ENCODE data around the gene DYNC1LI2.

The DYNC1LI2 gene

DNA sequence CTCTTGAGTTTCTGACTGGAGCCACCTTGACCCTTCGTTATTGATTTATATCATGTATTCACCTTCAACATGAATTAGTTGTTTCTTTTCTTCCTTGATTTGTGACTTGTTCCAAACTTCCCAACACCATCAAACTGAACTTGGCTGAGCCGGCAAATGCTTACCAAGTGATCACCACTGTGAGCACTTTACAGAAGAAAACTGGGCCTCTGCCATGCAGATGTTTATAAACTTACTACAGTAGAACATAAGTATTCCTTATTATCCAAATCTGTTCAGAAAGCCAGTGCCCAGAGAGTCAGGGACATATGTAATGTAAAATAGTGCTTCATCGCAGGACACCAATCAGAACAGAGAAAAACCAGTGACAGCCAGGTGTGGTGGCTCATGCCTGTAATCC lies 74.8 kb downstream of the DYNC1LI2 start:
- Histone ChIP-seq H3K79me2 (ENCODE audit: low read length) (no peaks in the 10 kb centered on the region), H3K27me3 (ENCODE audit: low read depth, low read length) (no peaks in the 10 kb centered on the region), H3K4me1 (ENCODE audit: low read length) (no peaks in the 10 kb centered on the region), H3K9ac (ENCODE audit: low read length) (no peak overlapping the region), H3K9me3 (ENCODE audit: insufficient read depth, low read length) (no peaks in the 10 kb centered on the region), H3K4me3 (ENCODE audit: low read length) (no peak overlapping the region), H3K36me3 (replicated peaks; ENCODE audit: low read depth, low read length) (no peaks in the 10 kb centered on the region), H3K27ac (ENCODE audit: low read length) (no peak overlapping the region), H3K4me2 (ENCODE audit: low read length) (no peak overlapping the region), H4K20me1 (ENCODE audit: insufficient read depth, low read length) (no peaks in the 10 kb centered on the region), H2AFZ (ENCODE audit: low read depth, low read length) (no peak overlapping the region)
- TF ChIP-seq, protein P1, sequence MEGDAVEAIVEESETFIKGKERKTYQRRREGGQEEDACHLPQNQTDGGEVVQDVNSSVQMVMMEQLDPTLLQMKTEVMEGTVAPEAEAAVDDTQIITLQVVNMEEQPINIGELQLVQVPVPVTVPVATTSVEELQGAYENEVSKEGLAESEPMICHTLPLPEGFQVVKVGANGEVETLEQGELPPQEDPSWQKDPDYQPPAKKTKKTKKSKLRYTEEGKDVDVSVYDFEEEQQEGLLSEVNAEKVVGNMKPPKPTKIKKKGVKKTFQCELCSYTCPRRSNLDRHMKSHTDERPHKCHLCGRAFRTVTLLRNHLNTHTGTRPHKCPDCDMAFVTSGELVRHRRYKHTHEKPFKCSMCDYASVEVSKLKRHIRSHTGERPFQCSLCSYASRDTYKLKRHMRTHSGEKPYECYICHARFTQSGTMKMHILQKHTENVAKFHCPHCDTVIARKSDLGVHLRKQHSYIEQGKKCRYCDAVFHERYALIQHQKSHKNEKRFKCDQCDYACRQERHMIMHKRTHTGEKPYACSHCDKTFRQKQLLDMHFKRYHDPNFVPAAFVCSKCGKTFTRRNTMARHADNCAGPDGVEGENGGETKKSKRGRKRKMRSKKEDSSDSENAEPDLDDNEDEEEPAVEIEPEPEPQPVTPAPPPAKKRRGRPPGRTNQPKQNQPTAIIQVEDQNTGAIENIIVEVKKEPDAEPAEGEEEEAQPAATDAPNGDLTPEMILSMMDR (IDR thresholded peaks at IDR 0.05; ENCODE audit: low read depth, low read length), result no peak
- TF ChIP-seq EZH2phosphoT487 (IDR thresholded peaks at IDR 0.05; ENCODE audit: low read depth), result no peak

DNA sequence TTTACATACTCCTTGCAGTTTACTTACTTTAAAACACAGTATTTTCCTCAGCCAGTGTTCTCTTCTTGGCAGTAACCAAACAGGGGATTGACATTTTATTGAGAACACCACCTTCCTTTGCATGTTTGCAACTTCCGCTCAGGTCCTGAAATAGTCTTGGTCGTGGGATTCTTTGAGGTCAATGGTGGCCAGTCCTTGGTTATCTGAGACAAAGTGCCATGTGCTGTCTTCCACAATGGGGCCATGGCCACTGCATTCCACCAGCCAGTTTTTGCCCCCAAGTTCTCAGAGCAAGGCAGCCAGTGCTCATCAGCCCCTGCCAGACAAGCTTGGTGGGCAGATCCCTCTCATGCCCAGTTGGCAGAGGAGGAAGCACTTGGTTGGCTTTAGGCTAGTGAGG lies 77.7 kb downstream of the DYNC1LI2 start:
- no peak for TF ChIP-seq EZH2phosphoT487 (IDR thresholded peaks at IDR 0.05; ENCODE audit: low read depth)
- TF ChIP-seq, protein P1 (IDR thresholded peaks at IDR 0.05; ENCODE audit: low read depth, low read length), result no peak

More for the DNA sequence above, 77.7 kb downstream of the DYNC1LI2 start:
- Histone ChIP-seq H3K27ac (ENCODE audit: low read length) (no peak overlapping the region), H2AFZ (ENCODE audit: low read depth, low read length) (no peak overlapping the region), H3K9me3 (ENCODE audit: insufficient read depth, low read length) (no peaks in the 10 kb centered on the region), H3K79me2 (ENCODE audit: low read length) (no peaks in the 10 kb centered on the region), H3K4me2 (ENCODE audit: low read length) (no peak overlapping the region), H4K20me1 (ENCODE audit: insufficient read depth, low read length) (no peaks in the 10 kb centered on the region), H3K4me1 (ENCODE audit: low read length) (no peaks in the 10 kb centered on the region), H3K36me3 (replicated peaks; ENCODE audit: low read depth, low read length) (no peaks in the 10 kb centered on the region), H3K4me3 (ENCODE audit: low read length) (no peak overlapping the region), H3K9ac (ENCODE audit: low read length) (no peak overlapping the region), H3K27me3 (ENCODE audit: low read depth, low read length) (no peaks in the 10 kb centered on the region)
